HT-29 (cell line): ENCODE data around the gene PTPRC. TPM values are rescaled to one million over a fixed set of nuclear protein-coding genes. Genes with fewer than 3 reads are reported as not detected.

ENCODE experiments used
- DNase-seq: peaks from one replicate; pipeline ENCODE4 v3.0.0-alpha.2; 2015; ENCODE audit warnings: low spot score
- total RNA-seq: library from RNA; depleted of rRNA; stranded (reverse); fragments of >200 nt; shearing (Covaris generic); gene quantifications from 2 replicates; pipeline ENCODE4 v1.2.3, GENCODE V29; 2014

PTPRC gene
- total RNA-seq, 1 experiment from 2014 or later, result not detected

DNA sequence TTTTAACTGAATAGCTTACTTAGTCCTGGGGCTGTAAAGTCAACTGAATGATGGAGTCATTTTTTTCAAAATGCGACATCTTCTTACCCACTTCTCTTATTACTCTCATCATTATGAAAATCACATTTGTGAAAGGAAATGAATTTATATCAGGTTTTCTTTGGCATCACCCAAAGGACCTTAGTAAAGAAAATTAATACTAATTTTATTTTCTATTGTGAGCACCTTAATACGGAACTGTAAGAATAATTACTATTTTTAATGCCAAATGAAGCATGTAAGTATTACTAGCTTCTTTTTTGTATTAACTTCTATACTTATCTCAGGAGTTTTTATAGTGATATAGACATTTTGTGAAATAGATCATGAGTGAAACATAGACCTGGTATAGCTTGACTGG lies 30.9 kb downstream of the PTPRC start:
- DNase-seq, result no peak

DNA sequence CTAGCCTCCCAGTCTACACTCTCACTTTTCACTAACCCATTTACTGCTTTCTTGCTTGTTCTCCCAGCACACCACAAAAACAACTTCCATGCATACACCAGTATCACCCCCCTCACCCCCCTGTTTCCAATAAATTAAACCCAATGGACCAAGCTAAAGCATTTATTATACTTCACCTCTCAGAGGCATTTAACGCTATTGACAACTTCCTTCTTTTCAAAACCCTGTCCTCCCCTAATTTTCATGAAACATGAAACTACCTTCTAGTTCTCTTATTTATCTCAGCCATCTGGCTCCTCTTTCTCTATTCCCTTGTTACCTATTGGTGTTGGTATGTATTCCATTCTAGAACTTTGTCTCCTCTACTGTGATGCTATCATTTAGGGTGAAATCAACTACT lies 32.3 kb downstream of the PTPRC start:
- DNase-seq, result no peak

- peak; percentile 21 for DNase-seq
These were observed 33.3 kb downstream of the PTPRC start for GRCh38 chr1:198672124-198672523.

DNA sequence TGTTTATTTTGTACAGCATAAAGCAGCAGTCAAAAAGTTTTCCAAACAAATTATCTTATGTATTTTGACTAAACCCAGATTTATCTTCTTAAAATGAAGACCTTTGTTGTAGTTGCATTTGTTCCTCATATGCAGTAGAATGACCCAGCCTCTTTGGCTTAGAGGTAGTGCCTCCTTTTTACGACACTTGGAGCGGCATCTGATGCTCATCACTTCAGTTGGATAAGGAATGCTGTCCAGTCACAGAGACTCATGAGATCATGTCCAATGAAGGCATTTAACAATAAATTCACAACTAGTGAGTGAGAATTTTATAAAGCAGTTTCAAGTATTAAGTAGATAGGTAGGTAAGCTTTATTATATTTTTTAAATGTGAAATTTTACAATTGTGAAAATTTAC lies 35.2 kb downstream of the PTPRC start:
- DNase-seq, result no peak

DNA sequence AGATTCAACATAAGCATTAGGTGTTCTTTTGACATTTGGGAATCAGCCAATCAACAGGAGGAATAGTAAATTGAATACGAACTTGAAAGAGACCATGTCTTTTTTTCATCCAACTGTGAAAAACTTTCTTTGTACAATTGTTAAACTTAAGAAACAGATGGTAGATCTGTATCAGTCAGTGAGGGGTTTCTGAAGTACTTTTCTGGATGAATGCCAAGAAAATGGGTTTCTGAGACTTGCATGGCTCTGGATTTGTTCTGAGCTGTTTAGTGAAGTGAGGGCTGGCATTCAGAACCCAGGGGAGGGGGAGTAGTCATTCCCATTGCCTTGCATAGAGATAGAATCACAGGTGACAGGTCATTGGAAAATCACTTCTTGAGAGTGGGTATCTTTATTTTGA lies 37.4 kb downstream of the PTPRC start:
- DNase-seq, result no peak

- DNase-seq, result no peak
These were observed 38.2 kb downstream of the PTPRC start for GRCh38 chr1:198677027-198677426.

GRCh38 chr1:198677871-198678270 lies 39.0 kb downstream of the PTPRC start:
- no peak for DNase-seq

- no peak for DNase-seq
These were observed 39.5 kb downstream of the PTPRC start for GRCh38 chr1:198678301-198678836.

GRCh38 chr1:198678901-198679329 lies 40.1 kb downstream of the PTPRC start:
- no peak for DNase-seq

DNA sequence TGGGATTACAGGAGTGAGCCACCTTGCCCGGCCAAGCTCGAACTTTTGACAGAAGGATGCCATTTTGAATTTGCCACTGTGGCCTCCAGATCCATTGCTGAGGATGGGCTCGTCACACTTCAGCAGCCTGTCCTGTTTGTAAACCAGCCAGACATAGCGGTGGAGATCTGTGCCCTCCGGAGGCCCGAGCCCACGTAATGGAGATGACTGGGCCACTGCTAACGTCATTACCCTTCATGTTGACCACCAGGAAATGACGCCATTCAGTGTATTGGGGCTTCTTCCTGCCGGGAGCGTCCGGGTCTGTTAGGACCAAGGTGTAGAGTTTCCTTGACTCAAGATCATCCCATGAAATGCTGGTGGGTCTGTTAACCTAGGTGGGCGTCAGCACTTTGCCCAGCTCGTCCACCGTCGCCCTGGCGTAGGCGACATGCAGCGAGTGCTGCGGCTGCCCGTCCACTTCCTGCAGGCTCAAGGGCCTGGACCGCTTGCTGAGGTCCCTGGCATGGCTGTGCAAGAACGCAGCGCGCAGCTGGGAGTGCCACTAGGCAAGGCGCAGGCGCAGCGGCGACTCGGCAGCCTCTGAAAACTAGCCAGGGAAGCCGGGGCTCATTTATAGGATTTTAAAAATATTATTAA lies 40.8 kb downstream of the PTPRC start:
- no peak for DNase-seq

GRCh38 chr1:198680174-198680875 lies 41.5 kb downstream of the PTPRC start:
- DNase-seq, result no peak

DNA sequence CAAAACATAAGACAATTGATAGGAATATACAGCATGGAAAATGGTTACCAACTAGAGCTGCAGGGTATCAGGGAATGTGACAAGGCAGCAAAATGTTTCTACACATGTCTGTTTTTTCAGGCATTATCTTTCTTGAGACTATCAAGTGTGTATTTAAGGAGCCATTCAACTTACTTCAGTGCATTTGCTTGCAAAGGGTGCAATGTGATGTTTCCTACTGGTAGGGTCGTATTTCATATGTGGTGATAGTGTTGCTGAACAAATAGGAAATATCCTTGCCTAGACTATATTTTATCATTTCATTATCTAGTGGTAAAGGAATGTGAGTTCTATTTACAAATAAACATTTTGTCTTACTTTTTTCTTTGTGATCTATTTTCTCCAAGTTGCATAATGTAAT lies 42.4 kb downstream of the PTPRC start:
- DNase-seq, result no peak

- DNase-seq, result peak; percentile 92
These were observed 43.3 kb downstream of the PTPRC start for GRCh38 chr1:198681831-198682759.

- no peak for DNase-seq
These were observed 44.0 kb downstream of the PTPRC start for GRCh38 chr1:198682850-198683249.

GRCh38 chr1:198683449-198683848 lies 44.6 kb downstream of the PTPRC start:
- no peak for DNase-seq

- peak; percentile 71 for DNase-seq
These were observed 47.4 kb downstream of the PTPRC start for GRCh38 chr1:198686069-198686728.

DNA sequence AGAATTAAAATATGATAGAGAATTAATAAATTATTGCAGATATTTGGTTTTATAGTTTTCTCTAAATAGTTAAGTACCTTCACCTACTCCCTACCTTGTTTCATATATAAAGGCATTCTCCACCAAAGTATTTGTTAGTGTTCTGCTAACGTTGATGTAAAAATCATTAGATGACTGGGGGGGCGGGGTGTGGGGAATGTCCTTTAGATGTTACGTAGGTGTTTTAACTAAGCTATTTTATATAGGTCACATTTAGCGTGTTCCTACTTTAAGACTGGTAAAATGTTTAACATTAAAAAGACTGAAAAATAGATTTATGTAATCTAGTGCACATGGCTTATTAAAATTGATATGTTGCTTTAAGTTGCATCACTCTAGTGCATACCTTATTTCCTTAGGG lies 48.6 kb downstream of the PTPRC start:
- DNase-seq, result no peak

- no peak for DNase-seq
These were observed 52.2 kb downstream of the PTPRC start for GRCh38 chr1:198691063-198691462.

DNA sequence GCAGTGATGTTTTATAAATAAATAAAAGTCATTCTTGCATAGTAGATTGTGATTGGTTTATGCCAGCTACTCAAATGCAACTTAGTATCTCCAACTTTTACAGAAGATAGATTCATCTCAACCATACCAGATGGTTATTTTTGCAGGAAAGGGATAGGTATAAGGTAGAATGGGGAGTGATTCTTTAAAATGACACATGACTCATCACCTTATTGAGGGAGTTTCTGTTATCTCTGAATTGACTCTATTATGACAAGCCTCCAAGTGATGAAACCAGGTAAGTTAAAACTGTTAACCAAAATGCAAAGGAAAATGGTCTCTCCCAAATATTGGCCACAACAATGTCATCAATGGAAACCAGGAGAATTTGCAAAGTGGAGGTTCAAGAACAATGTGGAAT lies 54.5 kb downstream of the PTPRC start:
- no peak for DNase-seq

GRCh38 chr1:198694542-198694941 lies 55.7 kb downstream of the PTPRC start:
- no peak for DNase-seq

GRCh38 chr1:198696211-198696610 lies 57.4 kb downstream of the PTPRC start:
- DNase-seq, result no peak
